SK-N-SH (cell line): ENCODE measurements around the gene C19orf33. TPM values are rescaled to one million over a fixed set of nuclear protein-coding genes. Genes with fewer than 3 reads are reported as not detected.
A peak's percentile ranks its signal among the peaks of the same experiment; 100 is the strongest.

Experiments used
- CTCF ChIA-PET: fragments of 300-600, 350-600 bp; formaldehyde crosslinking; extraction: SDS; loops from one replicate; lab custom pipeline; 2021; lab: Yijun Ruan, JAX
- POLR2A ChIA-PET: fragments of 350-600 bp; sonication (Branson Sonifier 250); formaldehyde crosslinking; extraction: SDS; loops from one replicate; lab custom pipeline; 2020; ENCODE audit warnings: antibody characterized with exemption, inconsistent platforms; lab: Yijun Ruan, JAX
- DNase-seq: peaks from one replicate; pipeline ENCODE4 v3.0.0; 2012
- H2AFZ ChIP-seq: fragments of 200-600 bp; sonication (generic); 2 replicates; pipeline ENCODE4 v1.8.1; 2016; ENCODE audit warnings: antibody characterized with exemption, mild to moderate bottlenecking, low read depth
- H3F3A ChIP-seq: fragments of 200-600 bp; sonication (generic); replicated peaks from 2 replicates; pipeline ENCODE3; 2016; ENCODE audit warnings: antibody characterized with exemption, mild to moderate bottlenecking; ENCODE audit not compliant: insufficient read depth
- H3K27ac ChIP-seq, 2 experiments: fragments of 200-500 bp in 1 of 2; fragments of 200-600 bp in 1 of 2; sonication (Bioruptor generic) in 1 of 2; sonication (generic), shearing (Covaris generic) in 1 of 2; 2 replicates each; pipeline versions ENCODE4 v1.5.1 to v1.6.1; 2014 to 2016; ENCODE audit warnings: low read depth in 2 of 2, inconsistent platforms in 1 of 2, low read length in 1 of 2, mild to moderate bottlenecking in 1 of 2, mixed read lengths in 1 of 2
- H3K27me3 ChIP-seq: fragments of 200-600 bp; sonication (generic), shearing (Covaris generic); 2 replicates; pipeline ENCODE4 v1.6.1; 2016; ENCODE audit warnings: mixed run types; ENCODE audit not compliant: insufficient read depth
- H3K36me3 ChIP-seq, 2 experiments: fragments of 200-500 bp in 1 of 2; fragments of 200-600 bp in 1 of 2; sonication (Bioruptor generic) in 1 of 2; sonication (generic) in 1 of 2; replicated peaks in 1 of 2; 2 replicates each; pipeline versions ENCODE3 to v1.5.1; 2014 to 2016; ENCODE audit warnings: low read length in 1 of 2, mild to moderate bottlenecking in 1 of 2; ENCODE audit not compliant: insufficient read depth in 2 of 2, control insufficient read depth in 1 of 2
- H3K4me1 ChIP-seq, 2 experiments: fragments of 200-500 bp in 1 of 2; fragments of 200-600 bp in 1 of 2; sonication (Bioruptor generic) in 1 of 2; sonication (generic), shearing (Covaris generic) in 1 of 2; 2 replicates each; pipeline versions ENCODE4 v1.5.1 to v1.6.1; 2014 to 2016; ENCODE audit warnings: low read depth in 1 of 2, low read length in 1 of 2, mixed run types in 1 of 2; ENCODE audit not compliant: insufficient read depth in 2 of 2, control insufficient read depth in 1 of 2
- H3K4me2 ChIP-seq: fragments of 200-600 bp; sonication (generic), shearing (Covaris generic); 2 replicates; pipeline ENCODE4 v1.6.1; 2017; ENCODE audit warnings: mixed run types
- H3K4me3 ChIP-seq, 2 experiments: fragments of 200-500 bp in 1 of 2; fragments of 200-600 bp in 1 of 2; sonication (Bioruptor generic) in 1 of 2; sonication (generic), shearing (Covaris generic) in 1 of 2; 2 replicates each; pipeline versions ENCODE4 v1.5.1 to v1.8.1; 2014 to 2016; ENCODE audit warnings: low read depth in 2 of 2, inconsistent platforms in 1 of 2, low read length in 1 of 2, mild to moderate bottlenecking in 1 of 2, mixed read lengths in 1 of 2, moderate library complexity in 1 of 2
- H3K79me2 ChIP-seq: fragments of 200-600 bp; sonication (generic); 2 replicates; pipeline ENCODE4 v1.8.1; 2017; ENCODE audit warnings: mild to moderate bottlenecking; ENCODE audit not compliant: insufficient read depth
- H3K9ac ChIP-seq: fragments of 200-600 bp; sonication (generic); 2 replicates; pipeline ENCODE4 v1.6.1; 2017; ENCODE audit warnings: mixed run types
- H3K9me2 ChIP-seq: fragments of 200-600 bp; sonication (generic); 2 replicates; pipeline ENCODE4 v1.6.1; 2017; ENCODE audit warnings: mixed run types
- H3K9me3 ChIP-seq: fragments of 200-600 bp; sonication (generic); 2 replicates; pipeline ENCODE4 v1.6.1; 2017; ENCODE audit warnings: mixed run types, mild to moderate bottlenecking, moderate library complexity
- H4K20me1 ChIP-seq: fragments of 200-600 bp; sonication (generic); 2 replicates; pipeline ENCODE4 v1.6.1; 2017; ENCODE audit warnings: mild to moderate bottlenecking, mixed run types; ENCODE audit not compliant: insufficient read depth
- EZH2phosphoT487 ChIP-seq: fragments of 200-600 bp; sonication (generic); IDR thresholded peaks from 2 replicates; pipeline ENCODE4 v1.6.1; 2017; ENCODE audit warnings: low read depth, mixed run types, mild to moderate bottlenecking, antibody characterized with exemption, moderate library complexity, borderline replicate concordance
- FOSL2 ChIP-seq: IDR thresholded peaks from 2 replicates; pipeline ENCODE4 v1.4.0; 2012; ENCODE audit warnings: low read depth, mild to moderate bottlenecking, moderate library complexity, borderline replicate concordance
- FOXJ3 ChIP-seq: sonication (generic); formaldehyde crosslinking; IDR thresholded peaks from 2 replicates; pipeline ENCODE4 v1.5.1; 2020; ENCODE audit warnings: mild to moderate bottlenecking, missing genetic modification reagents
- FOXM1 ChIP-seq: IDR thresholded peaks from 2 replicates; pipeline ENCODE4 v1.4.0; 2012; ENCODE audit warnings: low read depth, mild to moderate bottlenecking
- GABPA ChIP-seq: IDR thresholded peaks from 2 replicates; pipeline ENCODE4 v1.4.0; 2012; ENCODE audit warnings: low read depth, mild to moderate bottlenecking
- NRF1 ChIP-seq: IDR thresholded peaks from 2 replicates; pipeline ENCODE4 v1.6.1; 2012; ENCODE audit warnings: low read depth, mild to moderate bottlenecking, low read length
- PBX3 ChIP-seq: IDR thresholded peaks from 2 replicates; pipeline ENCODE4; 2012
- POLR2AphosphoS5 ChIP-seq: IDR thresholded peaks from 2 replicates; pipeline ENCODE4 v1.6.1; 2012; ENCODE audit warnings: low read depth, low read length
- REST ChIP-seq: IDR thresholded peaks from 2 replicates; pipeline ENCODE4 v1.6.1; 2012; ENCODE audit warnings: mild to moderate bottlenecking, low read depth, low read length, moderate library complexity
- WGBS: methylation state at CpG from one replicate; pipeline ENCODE4 v1.1.6; 2017; ENCODE audit warnings: low lambda C conversion rate; 5-methylcytosine and 5-hydroxymethylcytosine counted together
- polyA plus RNA-seq, 3 experiments: library from polyadenylated mRNA; depleted of rRNA; stranded (reverse); fragments of >200 nt; gene quantifications; 2 replicates each; pipeline ENCODE4 v1.2.3, GENCODE V29; 2012
- TF ChIP-seq, protein P1 (sequence below): IDR thresholded peaks from 2 replicates; pipeline ENCODE4 v1.4.0; 2012; ENCODE audit warnings: low read depth, borderline replicate concordance
- TF ChIP-seq, protein P2 (sequence below): fragments of 150-350 bp; IDR thresholded peaks from 2 replicates; pipeline ENCODE4 v1.6.1; 2017; ENCODE audit warnings: antibody characterized with exemption, low read length, low read depth, borderline replicate concordance

C19orf33 gene
- polyA plus RNA-seq, 1 of the 3 experiments (the other 2 are of a cell fraction), result not detected

DNA sequence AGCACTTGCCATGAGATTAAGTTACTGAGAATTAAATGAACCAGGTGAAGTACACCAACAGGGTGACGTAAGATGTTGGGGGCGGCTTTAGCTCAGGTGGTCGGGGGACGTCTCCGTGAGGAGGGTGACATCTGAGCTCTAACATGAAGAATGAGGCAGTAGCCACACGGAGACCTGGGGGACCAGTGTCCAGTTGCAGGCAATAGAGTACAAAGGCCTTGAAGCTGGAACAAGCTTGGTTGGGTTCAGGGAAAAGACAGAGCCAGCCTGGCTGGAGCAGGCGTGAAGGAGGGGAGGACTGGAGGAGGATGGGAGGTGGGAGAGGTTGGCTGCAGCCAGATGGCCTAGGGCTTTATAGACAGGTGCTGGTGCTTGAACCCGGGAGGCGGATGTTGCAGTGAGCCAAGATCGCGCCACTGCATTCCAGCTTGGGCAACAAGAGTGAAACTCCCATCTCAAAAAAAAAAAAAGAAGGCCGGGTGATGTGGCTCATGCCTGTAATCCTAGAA, 38.1 kb upstream of the C19orf33 start:
- no peak overlapping the region for H3K9ac ChIP-seq
- no peaks in the 10 kb centered on the region for H3K36me3 ChIP-seq
- no peak for TF ChIP-seq GABPA
- TF ChIP-seq, protein P1, sequence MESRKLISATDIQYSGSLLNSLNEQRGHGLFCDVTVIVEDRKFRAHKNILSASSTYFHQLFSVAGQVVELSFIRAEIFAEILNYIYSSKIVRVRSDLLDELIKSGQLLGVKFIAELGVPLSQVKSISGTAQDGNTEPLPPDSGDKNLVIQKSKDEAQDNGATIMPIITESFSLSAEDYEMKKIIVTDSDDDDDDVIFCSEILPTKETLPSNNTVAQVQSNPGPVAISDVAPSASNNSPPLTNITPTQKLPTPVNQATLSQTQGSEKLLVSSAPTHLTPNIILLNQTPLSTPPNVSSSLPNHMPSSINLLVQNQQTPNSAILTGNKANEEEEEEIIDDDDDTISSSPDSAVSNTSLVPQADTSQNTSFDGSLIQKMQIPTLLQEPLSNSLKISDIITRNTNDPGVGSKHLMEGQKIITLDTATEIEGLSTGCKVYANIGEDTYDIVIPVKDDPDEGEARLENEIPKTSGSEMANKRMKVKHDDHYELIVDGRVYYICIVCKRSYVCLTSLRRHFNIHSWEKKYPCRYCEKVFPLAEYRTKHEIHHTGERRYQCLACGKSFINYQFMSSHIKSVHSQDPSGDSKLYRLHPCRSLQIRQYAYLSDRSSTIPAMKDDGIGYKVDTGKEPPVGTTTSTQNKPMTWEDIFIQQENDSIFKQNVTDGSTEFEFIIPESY, result no peak
- TF ChIP-seq FOXJ3 (CRISPR knock-in tag), result no peak
- TF ChIP-seq, protein P2, sequence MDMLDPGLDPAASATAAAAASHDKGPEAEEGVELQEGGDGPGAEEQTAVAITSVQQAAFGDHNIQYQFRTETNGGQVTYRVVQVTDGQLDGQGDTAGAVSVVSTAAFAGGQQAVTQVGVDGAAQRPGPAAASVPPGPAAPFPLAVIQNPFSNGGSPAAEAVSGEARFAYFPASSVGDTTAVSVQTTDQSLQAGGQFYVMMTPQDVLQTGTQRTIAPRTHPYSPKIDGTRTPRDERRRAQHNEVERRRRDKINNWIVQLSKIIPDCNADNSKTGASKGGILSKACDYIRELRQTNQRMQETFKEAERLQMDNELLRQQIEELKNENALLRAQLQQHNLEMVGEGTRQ, result no peak
- no peak for TF ChIP-seq EZH2phosphoT487
- TF ChIP-seq FOXM1, result no peak
- no peak for TF ChIP-seq NRF1
- H3K9me2 ChIP-seq, result no peaks in the 10 kb centered on the region
- no peaks in the 10 kb centered on the region for H3K79me2 ChIP-seq
- CTCF ChIA-PET, result interaction anchor here (0.7 to 1.9 kb wide), 7 partner anchors 11 to 373 kb away, joined by 3 to 7 read pairs (median 3); partner anchors contain the start of genes CATSPERG and PPP1R14A
- no peak for DNase-seq
- no peak overlapping the region for H3K4me2 ChIP-seq
- no peaks in the 10 kb centered on the region for H3K9me3 ChIP-seq
- H3K4me3 ChIP-seq, result no peak overlapping the region
- no peak overlapping the region for H3K27ac ChIP-seq
- no peaks in the 10 kb centered on the region for H3F3A ChIP-seq
- no peaks in the 10 kb centered on the region for H3K27me3 ChIP-seq
- H3K4me1 ChIP-seq, result peaks cover 0 to 12% of the 10 kb centered on the region in 2 experiments; a peak in 1 of 4 replicates
- POLR2A ChIA-PET, result interaction anchor here (0.7 kb wide), 1 partner anchor 10 kb away, joined by 3 read pairs; no protein-coding TSS in a partner anchor
- H4K20me1 ChIP-seq, result no peaks in the 10 kb centered on the region
- WGBS, result 88% methylated on average over 12 of the region's 12 CpGs
- no peak overlapping the region for H2AFZ ChIP-seq

DNA sequence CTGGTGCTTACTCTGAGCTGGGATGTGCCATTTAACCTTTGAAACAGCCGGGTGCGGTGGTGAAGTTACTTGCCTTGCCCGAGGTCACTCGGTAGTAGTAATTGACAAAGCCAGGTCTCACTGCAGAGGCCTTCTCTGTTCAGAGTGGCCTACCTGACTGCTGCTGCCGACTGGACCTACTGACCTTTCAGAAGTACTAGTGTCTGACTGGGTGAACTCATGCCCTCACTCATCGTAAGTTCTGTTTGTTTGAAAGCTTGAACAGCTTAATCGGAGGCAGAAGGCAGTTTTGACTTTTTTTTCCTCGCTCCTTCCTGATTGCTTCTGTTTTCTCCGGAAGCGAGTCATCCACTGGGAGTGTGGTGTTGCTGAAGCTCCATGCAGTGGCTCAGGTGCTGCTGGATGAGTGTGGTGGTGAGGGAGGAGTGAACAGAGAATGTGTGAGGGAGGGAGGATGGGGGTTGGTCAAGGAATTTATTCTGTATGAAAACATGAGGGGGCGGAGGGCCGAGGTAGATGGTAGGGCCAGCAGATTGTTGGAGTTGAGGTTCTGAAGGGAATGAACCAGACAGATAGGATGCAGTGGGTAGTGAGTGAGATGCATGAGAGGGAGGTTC, 37.0 kb upstream of the C19orf33 start:
- Histone ChIP-seq H3K27me3 (no peaks in the 10 kb centered on the region), H3K4me1 (peaks cover 0 to 12% of the 10 kb centered on the region in 2 experiments; a peak in 1 of 4 replicates), H3K4me2 (no peak overlapping the region), H3K9me2 (no peaks in the 10 kb centered on the region), H4K20me1 (no peaks in the 10 kb centered on the region), H3K4me3 (no peak overlapping the region), H3F3A (no peaks in the 10 kb centered on the region), H2AFZ (0 out of 2 replicates have a peak overlapping the region, but pooled peaks have one; percentile 35), H3K9ac (no peak overlapping the region), H3K36me3 (no peaks in the 10 kb centered on the region), H3K79me2 (no peaks in the 10 kb centered on the region), H3K27ac (no peak overlapping the region), H3K9me3 (no peaks in the 10 kb centered on the region)
- ChIA-PET CTCF (interaction anchor here (0.8 to 1.9 kb wide), 4 partner anchors 15 to 69 kb away, joined by 3 to 7 read pairs (median 4); partner anchors contain the start of gene CATSPERG), POLR2A (no interaction called here)
- TF ChIP-seq PBX3, result no peak
- TF ChIP-seq, protein P1, result no peak
- no peak for TF ChIP-seq POLR2AphosphoS5
- TF ChIP-seq, protein P2, result no peak
- TF ChIP-seq EZH2phosphoT487, result no peak
- TF ChIP-seq FOSL2, result 0 out of 2 replicates have a peak, but pooled peaks have one; percentile 4
- TF ChIP-seq REST, result no peak
- WGBS, result 71% methylated on average over 12 of the region's 12 CpGs
- DNase-seq, result no peak
